ENCODE results near the gene COL4A3.

The COL4A3 gene

DNA sequence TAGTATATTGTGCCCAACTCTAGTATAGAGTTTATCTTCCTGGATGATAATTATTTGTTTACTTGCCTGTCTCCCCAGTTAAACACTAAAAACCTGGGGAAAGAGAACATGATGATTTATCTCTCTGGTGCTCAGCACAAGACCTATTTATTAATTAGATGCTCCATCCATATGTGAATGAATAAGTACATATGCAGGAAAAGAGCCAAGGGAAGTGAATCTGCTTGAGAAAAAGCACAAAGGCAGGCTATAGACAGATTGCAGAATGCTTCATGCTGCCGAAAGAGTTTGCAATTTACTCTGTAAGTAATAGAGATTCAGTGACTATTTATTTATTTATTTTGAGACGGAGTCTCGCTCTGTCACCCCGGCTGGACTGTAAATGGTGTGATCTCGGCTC, 123.3 kb downstream of the COL4A3 start:
- no peak for ATAC-seq (replicated peaks; ENCODE audit: extremely low read depth, poor library complexity, severe bottlenecking)
- H3K4me1 Mint-ChIP-seq, result no peaks in the 10 kb centered on the region
- no peaks in the 10 kb centered on the region for H3K27me3 Mint-ChIP-seq
- no peaks in the 10 kb centered on the region for H3K36me3 Mint-ChIP-seq (ENCODE audit: insufficient read depth)
- no peak overlapping the region for H3K27ac Mint-ChIP-seq (ENCODE audit: low read depth)
- DNase-seq (ENCODE audit: low spot score in 2 of 2), result no peak
- H3K4me3 Mint-ChIP-seq, result no peak overlapping the region
- H3K9me3 Mint-ChIP-seq, result no peaks in the 10 kb centered on the region

DNA sequence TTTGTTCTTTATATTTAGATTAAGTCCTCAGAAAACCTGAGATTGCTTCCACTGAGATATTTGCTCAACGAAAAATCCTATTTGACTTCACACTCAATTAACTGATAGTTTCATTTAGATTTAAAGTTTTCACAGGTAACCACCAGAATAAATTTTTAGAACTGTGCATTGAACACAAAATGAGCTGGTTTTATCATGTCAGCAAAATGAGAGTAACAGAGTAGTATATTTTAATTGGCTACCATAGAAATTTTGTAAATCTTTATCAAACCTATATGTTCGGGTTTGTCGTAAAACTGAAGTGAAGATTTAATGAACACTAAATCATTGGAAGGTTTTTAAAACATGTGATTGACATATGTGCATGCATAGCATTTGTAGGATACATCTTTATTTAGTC, 127.9 kb downstream of the COL4A3 start:
- Mint-ChIP-seq H3K27ac (ENCODE audit: low read depth) (no peak overlapping the region), H3K4me3 (no peak overlapping the region), H3K36me3 (ENCODE audit: insufficient read depth) (no peaks in the 10 kb centered on the region), H3K9me3 (no peaks in the 10 kb centered on the region), H3K27me3 (no peaks in the 10 kb centered on the region), H3K4me1 (no peaks in the 10 kb centered on the region)
- DNase-seq (ENCODE audit: low spot score in 2 of 2) (no peak), ATAC-seq (replicated peaks; ENCODE audit: extremely low read depth, poor library complexity, severe bottlenecking) (no peak)

- Mint-ChIP-seq H3K27me3 (no peaks in the 10 kb centered on the region), H3K4me3 (no peak overlapping the region), H3K4me1 (no peaks in the 10 kb centered on the region), H3K9me3 (no peaks in the 10 kb centered on the region), H3K36me3 (ENCODE audit: insufficient read depth) (no peaks in the 10 kb centered on the region), H3K27ac (ENCODE audit: low read depth) (no peak overlapping the region)
- DNase-seq (ENCODE audit: low spot score in 2 of 2), result no peak
- ATAC-seq (replicated peaks; ENCODE audit: extremely low read depth, poor library complexity, severe bottlenecking), result no peak
Measured at GRCh38 chr2:227293531-227293930, 129.1 kb downstream of the COL4A3 start.

DNA sequence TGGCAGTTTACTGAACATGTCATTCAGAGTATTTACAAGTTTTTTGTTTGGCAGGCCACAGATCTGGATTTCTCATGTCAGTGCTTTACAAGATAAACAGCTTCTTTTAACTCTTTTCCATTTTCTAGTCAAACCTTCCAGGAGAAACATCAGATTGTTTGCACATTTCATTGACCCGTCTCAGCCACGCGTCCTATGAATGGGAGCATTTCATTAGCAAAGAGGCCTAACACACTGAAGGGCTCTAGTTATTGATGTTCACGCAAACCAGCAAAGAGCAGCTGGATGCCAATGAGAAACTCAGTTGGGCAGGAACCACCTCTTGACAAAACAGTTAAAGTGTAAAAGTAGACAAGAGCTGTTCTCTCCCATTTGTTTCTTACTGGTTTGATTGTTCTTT, 131.4 kb downstream of the COL4A3 start:
- Mint-ChIP-seq H3K36me3 (ENCODE audit: insufficient read depth) (no peaks in the 10 kb centered on the region), H3K4me3 (no peak overlapping the region), H3K4me1 (no peaks in the 10 kb centered on the region), H3K27ac (ENCODE audit: low read depth) (no peak overlapping the region), H3K27me3 (no peaks in the 10 kb centered on the region), H3K9me3 (no peaks in the 10 kb centered on the region)
- ATAC-seq (replicated peaks; ENCODE audit: extremely low read depth, poor library complexity, severe bottlenecking) (no peak), DNase-seq (ENCODE audit: low spot score in 2 of 2) (no peak)

DNA sequence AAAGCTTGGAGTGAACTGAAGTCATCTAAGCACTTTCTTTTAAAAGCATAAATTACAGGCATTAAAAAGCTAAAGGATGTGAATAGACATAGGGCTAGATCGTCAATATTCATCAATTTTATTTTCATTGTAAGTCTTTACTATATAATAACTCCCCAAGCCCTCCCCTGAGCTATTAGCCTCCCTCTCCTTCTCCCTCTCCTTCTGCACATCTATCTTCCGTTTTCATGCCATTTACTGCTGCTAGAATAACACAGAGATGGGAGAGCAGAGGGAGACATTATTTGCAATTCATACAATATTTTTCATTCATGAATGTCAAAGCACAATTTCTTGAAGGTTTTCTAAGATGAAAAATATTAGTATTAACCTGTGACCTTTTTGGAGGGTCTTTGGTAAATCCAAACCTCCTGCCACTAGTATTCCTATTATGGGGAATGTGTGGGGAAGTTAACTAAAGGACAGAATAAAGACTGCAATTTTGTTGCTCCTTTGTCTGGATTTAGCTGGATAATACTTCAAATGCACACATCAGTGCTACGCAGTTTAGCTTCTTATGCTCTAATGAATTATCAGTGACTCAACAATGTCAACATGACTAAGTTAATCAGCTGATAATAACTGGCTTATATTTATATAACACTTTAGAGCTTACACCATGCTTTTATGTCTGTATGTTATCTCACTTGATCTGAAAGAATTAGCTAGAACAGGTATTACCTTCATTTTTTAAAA, 132.4 kb downstream of the COL4A3 start:
- Mint-ChIP-seq H3K27ac (ENCODE audit: low read depth) (no peak overlapping the region), H3K9me3 (no peaks in the 10 kb centered on the region), H3K27me3 (no peaks in the 10 kb centered on the region), H3K4me3 (no peak overlapping the region), H3K4me1 (no peaks in the 10 kb centered on the region), H3K36me3 (ENCODE audit: insufficient read depth) (no peaks in the 10 kb centered on the region)
- ATAC-seq (replicated peaks; ENCODE audit: extremely low read depth, poor library complexity, severe bottlenecking), result no peak
- DNase-seq (ENCODE audit: low spot score in 2 of 2), result no peak

DNA sequence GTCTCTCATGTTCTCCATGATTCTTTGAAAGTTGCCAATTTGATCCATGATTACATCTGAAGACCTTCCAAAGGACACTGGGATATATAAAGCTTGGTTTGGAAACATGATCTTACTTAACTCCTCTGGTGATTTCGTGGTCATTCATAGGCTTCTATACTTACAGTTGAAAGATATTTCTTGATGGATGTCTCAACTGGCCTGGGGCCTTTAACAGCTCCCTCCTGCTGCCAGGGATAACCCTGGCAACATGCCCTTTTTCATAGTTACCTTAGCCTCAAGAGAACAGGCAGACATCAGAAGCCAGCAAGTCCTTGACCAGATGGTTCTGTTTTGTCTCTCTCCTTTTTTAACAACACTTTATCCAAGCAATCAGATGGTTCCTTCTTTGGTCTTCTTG, 137.1 kb downstream of the COL4A3 start:
- ATAC-seq (replicated peaks; ENCODE audit: extremely low read depth, poor library complexity, severe bottlenecking) (no peak), DNase-seq (ENCODE audit: low spot score in 2 of 2) (no peak)
- Mint-ChIP-seq H3K36me3 (ENCODE audit: insufficient read depth) (no peaks in the 10 kb centered on the region), H3K27ac (ENCODE audit: low read depth) (no peak overlapping the region), H3K27me3 (no peaks in the 10 kb centered on the region), H3K4me3 (no peak overlapping the region), H3K4me1 (no peaks in the 10 kb centered on the region), H3K9me3 (no peaks in the 10 kb centered on the region)

DNA sequence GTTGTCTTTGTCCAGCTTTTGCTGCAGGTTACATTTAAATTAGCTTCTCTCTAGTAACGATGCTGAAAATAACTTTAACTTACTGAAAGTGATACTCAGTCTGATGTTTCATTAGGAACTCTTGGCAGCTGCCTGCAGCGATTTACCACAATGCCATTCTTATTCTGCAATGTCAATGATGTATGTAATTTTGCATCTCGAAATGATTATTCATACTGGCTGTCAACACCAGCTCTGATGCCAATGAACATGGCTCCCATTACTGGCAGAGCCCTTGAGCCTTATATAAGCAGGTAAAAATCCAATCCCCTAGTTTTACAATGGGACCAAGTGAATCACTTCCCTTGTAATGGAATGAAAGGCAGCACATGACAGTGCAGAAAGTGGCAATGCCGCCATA, 144.4 kb downstream of the COL4A3 start:
- Mint-ChIP-seq H3K4me1 (no peaks in the 10 kb centered on the region), H3K27ac (ENCODE audit: low read depth) (no peak overlapping the region), H3K4me3 (no peak overlapping the region), H3K36me3 (ENCODE audit: insufficient read depth) (no peaks in the 10 kb centered on the region), H3K9me3 (no peaks in the 10 kb centered on the region), H3K27me3 (no peaks in the 10 kb centered on the region)
- no peak for DNase-seq (ENCODE audit: low spot score in 2 of 2)
- no peak for ATAC-seq (replicated peaks; ENCODE audit: extremely low read depth, poor library complexity, severe bottlenecking)

DNA sequence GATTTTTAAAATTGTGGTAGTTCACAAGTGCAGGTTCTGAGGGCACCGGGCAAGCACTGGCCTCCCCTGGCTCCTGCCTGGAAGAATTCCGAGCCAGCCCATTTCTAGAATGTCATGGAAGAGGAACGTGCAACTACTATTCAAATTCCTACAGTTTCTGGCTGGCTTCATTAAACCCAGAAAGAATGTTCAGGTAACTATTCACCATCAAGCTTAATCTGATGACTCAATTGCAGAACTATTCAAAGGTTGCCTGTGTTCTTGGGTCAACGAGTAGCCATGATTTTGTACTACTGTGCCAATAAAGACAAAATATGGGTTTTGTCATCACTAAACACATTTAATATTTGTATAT, 146.3 kb downstream of the COL4A3 start:
- H3K9me3 Mint-ChIP-seq, result no peaks in the 10 kb centered on the region
- H3K4me3 Mint-ChIP-seq, result no peak overlapping the region
- no peak overlapping the region for H3K27ac Mint-ChIP-seq (ENCODE audit: low read depth)
- DNase-seq (ENCODE audit: low spot score in 2 of 2) (no peak), ATAC-seq (replicated peaks; ENCODE audit: extremely low read depth, poor library complexity, severe bottlenecking) (no peak)
- no peaks in the 10 kb centered on the region for H3K36me3 Mint-ChIP-seq (ENCODE audit: insufficient read depth)
- no peaks in the 10 kb centered on the region for H3K27me3 Mint-ChIP-seq
- H3K4me1 Mint-ChIP-seq, result no peaks in the 10 kb centered on the region

- Mint-ChIP-seq H3K36me3 (ENCODE audit: insufficient read depth) (no peaks in the 10 kb centered on the region), H3K27ac (ENCODE audit: low read depth) (no peak overlapping the region), H3K4me1 (no peaks in the 10 kb centered on the region), H3K9me3 (no peaks in the 10 kb centered on the region), H3K27me3 (peaks cover 6% of the 10 kb centered on the region), H3K4me3 (no peak overlapping the region)
- no peak for DNase-seq (ENCODE audit: low spot score in 2 of 2)
- ATAC-seq (replicated peaks; ENCODE audit: extremely low read depth, poor library complexity, severe bottlenecking), result no peak
Measured at GRCh38 chr2:227311861-227312506, 147.6 kb downstream of the COL4A3 start.

DNA sequence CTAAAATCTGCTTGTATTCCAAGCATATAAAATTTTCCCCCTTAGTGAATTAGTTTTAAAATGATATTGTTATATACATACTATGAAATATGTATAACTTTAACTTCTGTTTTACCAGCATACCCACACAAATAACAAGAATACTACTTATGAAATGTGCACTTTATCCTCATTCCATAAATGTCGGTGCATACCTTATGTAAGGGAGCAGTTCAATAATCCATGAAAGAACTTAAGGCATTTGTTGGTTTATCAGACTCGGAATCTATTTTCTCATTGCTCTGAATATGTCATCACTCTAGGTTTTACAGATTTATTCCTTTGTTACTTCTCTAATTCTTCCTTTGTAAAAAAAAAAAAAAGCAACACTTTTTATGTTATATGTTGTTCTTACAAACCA, 148.2 kb downstream of the COL4A3 start:
- no peak for ATAC-seq (replicated peaks; ENCODE audit: extremely low read depth, poor library complexity, severe bottlenecking)
- Mint-ChIP-seq H3K27ac (ENCODE audit: low read depth) (no peak overlapping the region), H3K27me3 (peaks cover 12% of the 10 kb centered on the region), H3K36me3 (ENCODE audit: insufficient read depth) (no peaks in the 10 kb centered on the region), H3K9me3 (no peaks in the 10 kb centered on the region), H3K4me3 (no peak overlapping the region), H3K4me1 (no peaks in the 10 kb centered on the region)
- no peak for DNase-seq (ENCODE audit: low spot score in 2 of 2)

GRCh38 chr2:227313310-227313709, 148.9 kb downstream of the COL4A3 start:
- peaks cover 17% of the 10 kb centered on the region for H3K27me3 Mint-ChIP-seq
- no peaks in the 10 kb centered on the region for H3K4me1 Mint-ChIP-seq
- ATAC-seq (replicated peaks; ENCODE audit: extremely low read depth, poor library complexity, severe bottlenecking) (no peak), DNase-seq (ENCODE audit: low spot score in 2 of 2) (no peak)
- no peaks in the 10 kb centered on the region for H3K9me3 Mint-ChIP-seq
- no peaks in the 10 kb centered on the region for H3K36me3 Mint-ChIP-seq (ENCODE audit: insufficient read depth)
- H3K27ac Mint-ChIP-seq (ENCODE audit: low read depth), result no peak overlapping the region
- no peak overlapping the region for H3K4me3 Mint-ChIP-seq

- no peak for DNase-seq (ENCODE audit: low spot score in 2 of 2)
- no peak for ATAC-seq (replicated peaks; ENCODE audit: extremely low read depth, poor library complexity, severe bottlenecking)
- H3K36me3 Mint-ChIP-seq (ENCODE audit: insufficient read depth), result peaks cover 1% of the 10 kb centered on the region
- H3K4me1 Mint-ChIP-seq, result peaks cover 4% of the 10 kb centered on the region
- H3K9me3 Mint-ChIP-seq, result no peaks in the 10 kb centered on the region
- peaks cover 17% of the 10 kb centered on the region for H3K27me3 Mint-ChIP-seq
- no peak overlapping the region for H3K27ac Mint-ChIP-seq (ENCODE audit: low read depth)
- H3K4me3 Mint-ChIP-seq, result no peak overlapping the region
Measured at GRCh38 chr2:227317834-227318233, 153.4 kb downstream of the COL4A3 start.

DNA sequence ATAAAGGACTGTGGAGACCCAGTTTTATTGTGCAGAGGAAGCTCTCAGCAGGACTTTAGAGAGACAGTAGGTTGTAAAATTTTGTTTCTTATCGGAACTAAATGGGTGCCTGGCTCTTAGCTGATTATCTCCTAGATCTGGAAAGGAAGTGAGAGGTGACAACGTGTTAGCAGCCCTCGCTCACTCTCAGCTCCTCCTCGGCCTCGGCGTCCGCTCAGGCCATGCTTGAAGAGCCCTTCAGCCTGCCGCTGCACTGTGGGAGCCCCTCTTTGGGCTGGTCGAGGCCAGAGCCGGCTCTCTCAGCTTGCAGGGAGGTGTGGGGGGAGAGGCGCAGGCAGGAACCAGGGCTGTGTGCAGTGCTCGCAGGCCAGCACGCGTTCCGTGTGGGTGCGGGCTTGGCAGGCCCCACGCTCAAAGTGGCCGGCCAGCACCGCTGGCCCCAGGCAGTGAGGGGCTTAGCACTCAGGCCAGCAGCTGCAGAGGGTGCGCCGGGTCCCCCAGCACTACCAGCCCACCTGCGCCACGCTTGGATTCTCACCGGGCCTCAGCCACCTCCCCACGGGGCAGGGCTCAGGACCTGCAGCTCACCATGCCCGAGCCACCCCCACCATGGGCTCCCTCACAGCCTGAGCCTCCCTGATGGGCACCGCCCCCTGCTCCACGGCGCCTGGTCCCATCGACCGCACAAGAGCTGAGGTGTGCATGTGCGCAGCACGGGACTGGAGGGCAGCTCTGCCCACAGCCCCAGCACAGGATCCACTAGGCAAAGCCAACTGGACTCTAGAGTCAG, 156.1 kb downstream of the COL4A3 start:
- H3K4me1 Mint-ChIP-seq, result peaks cover 13% of the 10 kb centered on the region
- peaks cover 10% of the 10 kb centered on the region for H3K36me3 Mint-ChIP-seq (ENCODE audit: insufficient read depth)
- peaks cover 17% of the 10 kb centered on the region for H3K27me3 Mint-ChIP-seq
- ATAC-seq (replicated peaks; ENCODE audit: extremely low read depth, poor library complexity, severe bottlenecking), result no peak
- peak overlapping the region; percentile 0 for H3K27ac Mint-ChIP-seq (ENCODE audit: low read depth)
- no peak overlapping the region for H3K4me3 Mint-ChIP-seq
- no peak for DNase-seq (ENCODE audit: low spot score in 2 of 2)
- no peaks in the 10 kb centered on the region for H3K9me3 Mint-ChIP-seq

Measured in central memory CD8-positive, alpha-beta T cell (primary cell).